Esophagus muscularis mucosa (tissue), 4 donors: ENCODE results near the gene DGCR2.

ENCODE experiments used
- EP300 ChIP-seq: sonication (generic); formaldehyde crosslinking; IDR thresholded peaks from one replicate; pipeline ENCODE4 v1.6.1; 2017; ENCODE audit warnings: antibody characterized with exemption
- POLR2A ChIP-seq: fragments of 450-650 bp; IDR thresholded peaks from one replicate; pipeline ENCODE4 v1.6.1; 2017; ENCODE audit warnings: antibody characterized with exemption, moderate library complexity, mild to moderate bottlenecking, low read depth
- POLR2AphosphoS5 ChIP-seq, 2 donors: sonication (generic); formaldehyde crosslinking; IDR thresholded peaks; one replicate each; pipeline ENCODE4 v1.6.1; 2017; ENCODE audit warnings: antibody characterized with exemption in 2 of 2
- TF ChIP-seq, protein P1 (sequence below), 3 experiments: fragments of 200-600 bp in 2 of 3; fragments of 450-650 bp in 1 of 3; sonication (generic) in 2 of 3; IDR thresholded peaks; one replicate each; pipeline ENCODE4 v1.5.1; 2017 to 2019; ENCODE audit warnings: antibody characterized with exemption in 3 of 3, mild to moderate bottlenecking in 2 of 3, moderate library complexity in 1 of 3

DNA sequence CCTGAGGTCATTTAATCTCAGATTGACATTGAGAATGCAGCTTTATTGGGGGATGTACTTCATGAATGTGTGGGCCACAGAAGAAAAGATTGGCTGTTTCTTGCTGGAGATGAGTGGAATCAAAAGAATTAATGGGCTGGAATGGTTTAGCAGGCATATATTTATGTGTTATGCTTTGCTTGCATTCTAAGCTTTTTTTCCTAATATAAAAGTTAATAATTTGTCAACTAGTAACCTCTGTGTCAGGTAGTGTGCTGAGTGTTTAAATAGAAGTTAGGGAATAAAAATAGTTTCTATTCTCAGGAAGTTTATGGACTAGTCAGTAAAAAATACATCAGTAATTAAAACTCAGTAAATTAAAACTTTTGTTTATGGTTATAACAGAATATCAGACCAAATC lies 118.7 kb downstream of the DGCR2 start:
- no peak for TF ChIP-seq POLR2A
- TF ChIP-seq, protein P1, sequence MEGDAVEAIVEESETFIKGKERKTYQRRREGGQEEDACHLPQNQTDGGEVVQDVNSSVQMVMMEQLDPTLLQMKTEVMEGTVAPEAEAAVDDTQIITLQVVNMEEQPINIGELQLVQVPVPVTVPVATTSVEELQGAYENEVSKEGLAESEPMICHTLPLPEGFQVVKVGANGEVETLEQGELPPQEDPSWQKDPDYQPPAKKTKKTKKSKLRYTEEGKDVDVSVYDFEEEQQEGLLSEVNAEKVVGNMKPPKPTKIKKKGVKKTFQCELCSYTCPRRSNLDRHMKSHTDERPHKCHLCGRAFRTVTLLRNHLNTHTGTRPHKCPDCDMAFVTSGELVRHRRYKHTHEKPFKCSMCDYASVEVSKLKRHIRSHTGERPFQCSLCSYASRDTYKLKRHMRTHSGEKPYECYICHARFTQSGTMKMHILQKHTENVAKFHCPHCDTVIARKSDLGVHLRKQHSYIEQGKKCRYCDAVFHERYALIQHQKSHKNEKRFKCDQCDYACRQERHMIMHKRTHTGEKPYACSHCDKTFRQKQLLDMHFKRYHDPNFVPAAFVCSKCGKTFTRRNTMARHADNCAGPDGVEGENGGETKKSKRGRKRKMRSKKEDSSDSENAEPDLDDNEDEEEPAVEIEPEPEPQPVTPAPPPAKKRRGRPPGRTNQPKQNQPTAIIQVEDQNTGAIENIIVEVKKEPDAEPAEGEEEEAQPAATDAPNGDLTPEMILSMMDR (IDR thresholded peaks at IDR 0.05): no peak
- TF ChIP-seq EP300: no peak
- TF ChIP-seq POLR2AphosphoS5 (IDR thresholded peaks at IDR 0.05): no peak
